Measurements from ENCODE around the gene TMEM234. TPM values are rescaled to one million over a fixed set of nuclear protein-coding genes. Genes with fewer than 3 reads are reported as not detected.
A peak's percentile ranks its signal among the peaks of the same experiment; 100 is the strongest.

Gene TMEM234
- total RNA-seq, 2 experiments from 2014 or later, result 11.7 to 12.3 TPM

DNA sequence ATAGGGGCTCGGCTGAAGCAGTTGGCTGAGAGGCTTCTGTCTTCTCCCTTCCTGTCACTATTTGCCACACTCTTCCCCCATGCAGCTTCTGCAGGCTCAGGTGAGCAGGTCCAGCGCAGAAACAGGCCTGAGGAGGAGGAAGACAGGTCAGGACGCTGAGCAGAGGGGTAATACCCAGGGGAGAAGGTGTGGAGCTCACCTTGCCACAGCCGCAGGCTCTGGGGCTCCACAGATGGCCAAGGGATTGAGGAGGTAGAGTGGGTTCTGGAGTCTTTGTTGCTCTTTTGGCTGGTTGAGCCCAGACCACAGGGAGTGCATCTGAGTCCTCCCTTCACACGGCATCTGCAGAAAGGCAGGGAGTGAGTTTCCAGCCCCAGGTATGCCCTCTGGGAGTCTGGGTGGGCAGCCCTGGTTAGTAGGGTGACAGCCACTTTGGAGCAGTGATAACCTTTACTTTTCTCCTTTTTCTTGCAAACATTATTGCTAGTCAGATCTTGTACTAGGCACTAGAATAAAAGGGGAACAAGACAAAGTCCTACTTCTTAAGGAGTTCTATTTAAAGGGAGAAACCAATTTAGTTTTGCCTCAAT is 9.8 kb upstream of the TMEM234 start:
- no peaks in the 10 kb centered on the region for H3K27me3 Mint-ChIP-seq
- no peak for ATAC-seq
- H3K4me3 Mint-ChIP-seq, result no peak overlapping the region
- no peaks in the 10 kb centered on the region for H3K9me3 Mint-ChIP-seq (ENCODE audit: low read depth)
- CTCF ChIA-PET, result interaction anchor here (0.9 to 1.8 kb wide), 3 partner anchors 9 to 19 kb away, joined by 3 to 5 read pairs (median 3); partner anchors contain the start of gene LCK
- no peaks in the 10 kb centered on the region for H3K4me1 Mint-ChIP-seq
- peaks cover 23% of the 10 kb centered on the region for H3K36me3 Mint-ChIP-seq
- no peak for DNase-seq
- no peak overlapping the region for H3K27ac Mint-ChIP-seq

DNA sequence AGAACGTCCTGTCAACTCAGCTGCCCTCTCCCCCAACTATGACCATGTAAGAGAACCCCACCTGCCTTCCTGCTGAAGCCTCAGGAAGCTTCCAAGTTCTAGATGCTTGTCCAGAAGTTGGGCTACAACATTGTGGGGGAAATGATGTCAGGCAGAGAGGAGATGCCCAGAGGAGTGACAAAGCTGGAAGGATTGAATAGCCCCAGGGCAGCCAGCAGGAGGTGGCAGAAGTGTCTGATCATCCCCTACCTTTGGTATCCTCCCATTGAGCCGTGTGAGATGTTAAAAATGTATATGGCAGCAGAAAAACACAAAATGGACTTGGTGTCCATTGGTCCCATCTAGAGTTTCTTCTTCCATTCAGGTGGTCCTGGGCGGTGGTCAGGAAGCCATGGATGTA is 6.6 kb upstream of the TMEM234 start:
- CTCF ChIA-PET, result interaction anchor here (0.9 to 1.9 kb wide), 3 partner anchors 10 to 21 kb away, joined by 3 to 10 read pairs (median 5); no protein-coding TSS in a partner anchor
- H3K36me3 Mint-ChIP-seq, result peaks cover 38% of the 10 kb centered on the region
- H3K27me3 Mint-ChIP-seq, result no peaks in the 10 kb centered on the region
- DNase-seq (no peak), ATAC-seq (no peak)
- no peaks in the 10 kb centered on the region for H3K9me3 Mint-ChIP-seq (ENCODE audit: low read depth)
- H3K4me3 Mint-ChIP-seq, result no peak overlapping the region
- peaks cover 7% of the 10 kb centered on the region for H3K4me1 Mint-ChIP-seq
- no peak overlapping the region for H3K27ac Mint-ChIP-seq

DNA sequence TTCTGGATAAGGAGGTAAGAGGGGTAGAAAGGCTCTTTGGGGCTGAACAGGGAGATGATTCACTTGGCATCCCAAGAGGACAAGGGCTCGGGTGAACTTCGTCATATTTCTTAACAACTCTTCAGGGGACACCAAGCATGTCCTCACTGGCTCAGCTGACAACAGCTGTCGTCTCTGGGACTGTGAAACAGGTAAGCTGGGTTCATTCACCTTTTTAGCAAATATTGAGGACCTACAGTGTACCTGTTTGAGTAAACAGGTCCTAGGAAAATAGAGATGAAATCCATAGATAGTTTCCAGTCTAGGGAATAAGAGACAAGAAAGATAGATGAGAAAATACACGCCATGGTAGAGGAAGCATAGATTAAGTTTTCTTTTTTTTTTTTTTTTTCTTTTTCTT is 2.1 kb upstream of the TMEM234 start:
- peak overlapping the region; percentile 9 for H3K4me3 Mint-ChIP-seq
- no peaks in the 10 kb centered on the region for H3K9me3 Mint-ChIP-seq (ENCODE audit: low read depth)
- peak overlapping the region; percentile 9 for H3K27ac Mint-ChIP-seq
- peaks cover 36% of the 10 kb centered on the region for H3K36me3 Mint-ChIP-seq
- CTCF ChIA-PET, result interaction anchor here (0.9 to 1.8 kb wide), 5 partner anchors 9 to 67 kb away, joined by 3 to 14 read pairs (median 4); partner anchors contain the start of genes FAM167B and HDAC1
- DNase-seq, result no peak
- no peak for ATAC-seq
- H3K4me1 Mint-ChIP-seq, result peaks cover 33% of the 10 kb centered on the region
- no peaks in the 10 kb centered on the region for H3K27me3 Mint-ChIP-seq

DNA sequence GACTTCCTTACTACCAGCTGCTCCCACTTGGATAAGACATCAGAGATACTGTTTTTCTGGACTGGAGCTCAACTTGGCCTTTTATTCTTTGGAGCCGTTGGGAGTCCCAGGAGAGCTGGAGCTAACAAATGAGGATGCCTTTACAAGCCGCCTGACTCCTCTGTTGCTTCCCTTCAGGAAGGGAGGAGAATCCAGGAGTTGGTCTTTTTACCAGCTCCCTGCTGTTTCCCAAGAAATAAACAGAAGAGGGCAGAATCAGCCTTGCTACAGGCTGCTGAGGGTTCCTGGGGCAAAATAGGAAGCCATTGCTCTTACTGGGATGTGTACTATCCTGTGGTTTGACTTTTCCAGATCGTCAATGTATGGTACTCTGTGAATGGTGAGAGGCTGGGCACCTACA is 1.5 kb upstream of the TMEM234 start:
- Mint-ChIP-seq H3K27me3 (no peaks in the 10 kb centered on the region), H3K9me3 (ENCODE audit: low read depth) (no peaks in the 10 kb centered on the region), H3K4me3 (peak overlapping the region; percentile 97), H3K27ac (peak overlapping the region; percentile 97), H3K36me3 (peaks cover 31% of the 10 kb centered on the region), H3K4me1 (peaks cover 33% of the 10 kb centered on the region)
- CTCF ChIA-PET, result interaction anchor here (0.7 to 1.8 kb wide), 5 partner anchors 8 to 158 kb away, joined by 3 to 14 read pairs (median 4); partner anchors contain the start of gene HDAC1
- DNase-seq, result no peak
- no peak for ATAC-seq

DNA sequence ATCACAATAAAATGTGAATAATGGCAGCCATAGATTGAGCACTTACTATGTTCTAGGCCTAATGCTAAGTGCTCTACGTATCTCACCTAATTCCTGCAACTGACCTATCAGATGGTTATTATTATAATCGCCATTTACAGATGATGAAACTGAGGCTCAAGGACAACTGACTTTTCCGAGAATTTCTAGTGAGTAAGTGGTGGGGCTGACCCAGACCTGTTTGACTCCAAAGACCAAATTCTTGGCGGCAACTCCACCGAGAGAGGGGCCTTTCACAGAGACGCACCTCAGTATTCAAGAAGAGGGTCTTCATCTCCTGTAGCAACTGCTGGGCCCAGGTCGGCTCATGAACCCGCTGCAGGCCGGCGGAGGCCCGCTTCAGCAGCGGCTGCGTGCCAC is 573 bp downstream of the TMEM234 start:
- H3K4me3 Mint-ChIP-seq, result peak overlapping the region; percentile 97
- CTCF ChIA-PET, result interaction anchor here (1.8 kb wide), 1 partner anchor 16 kb away, joined by 5 read pairs; the partner anchor contains the start of gene IQCC
- ATAC-seq, result no peak

DNA sequence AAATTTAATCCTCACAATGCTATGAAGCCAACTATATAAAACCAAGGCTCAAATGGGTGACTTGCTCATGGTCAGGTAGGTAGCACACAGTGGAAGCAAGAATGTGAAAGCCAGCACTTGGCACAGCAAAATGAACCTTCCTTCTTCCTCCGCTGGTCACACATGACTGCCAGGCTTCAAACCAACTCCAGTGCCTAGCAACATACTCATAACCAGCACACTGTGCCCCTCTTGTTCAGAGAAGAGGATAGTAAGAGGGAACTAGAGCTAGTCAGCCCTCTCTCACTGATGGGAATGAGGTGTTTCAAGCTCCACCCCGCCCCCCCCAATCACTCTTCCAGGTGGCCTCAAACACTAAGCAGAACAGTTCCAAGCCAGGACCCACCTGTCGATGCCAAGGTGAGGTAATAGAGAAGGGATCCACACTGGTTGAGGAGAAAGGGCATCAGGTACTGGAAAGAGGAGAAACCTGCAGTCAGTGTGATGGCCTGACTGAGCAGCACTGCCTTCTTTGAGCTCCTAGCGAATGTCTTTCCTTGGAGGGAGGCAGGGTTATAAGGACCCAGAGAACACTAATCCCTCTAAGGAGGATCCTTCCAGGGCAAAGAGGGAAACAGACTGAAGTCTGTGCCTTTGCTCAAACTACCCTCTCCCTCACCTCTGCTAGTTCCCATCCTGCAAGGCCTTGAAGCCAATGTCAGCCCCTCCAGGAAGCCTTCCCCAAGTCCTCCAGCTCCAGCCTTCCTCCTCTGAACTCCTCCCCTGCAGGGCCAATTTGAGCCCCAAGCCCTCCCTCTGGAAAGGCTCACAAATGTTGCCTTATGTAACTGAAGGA is 1.2 kb downstream of the TMEM234 start:
- Mint-ChIP-seq H3K4me3 (peak overlapping the region; percentile 97), H3K27ac (peak overlapping the region; percentile 97), H3K4me1 (peaks cover 36% of the 10 kb centered on the region), H3K9me3 (ENCODE audit: low read depth) (no peaks in the 10 kb centered on the region), H3K27me3 (no peaks in the 10 kb centered on the region), H3K36me3 (peaks cover 12% of the 10 kb centered on the region)
- ATAC-seq (no peak), DNase-seq (no peak)
- CTCF ChIA-PET, result interaction anchor here (0.9 to 1.8 kb wide), 4 partner anchors 15 to 70 kb away, joined by 3 to 5 read pairs (median 3); partner anchors contain the start of gene IQCC

More for the DNA sequence above, 573 bp downstream of the TMEM234 start:
- no peak for DNase-seq
- Mint-ChIP-seq H3K9me3 (ENCODE audit: low read depth) (no peaks in the 10 kb centered on the region), H3K36me3 (peaks cover 16% of the 10 kb centered on the region), H3K27ac (peak overlapping the region; percentile 97), H3K4me1 (peaks cover 33% of the 10 kb centered on the region), H3K27me3 (no peaks in the 10 kb centered on the region)

DNA sequence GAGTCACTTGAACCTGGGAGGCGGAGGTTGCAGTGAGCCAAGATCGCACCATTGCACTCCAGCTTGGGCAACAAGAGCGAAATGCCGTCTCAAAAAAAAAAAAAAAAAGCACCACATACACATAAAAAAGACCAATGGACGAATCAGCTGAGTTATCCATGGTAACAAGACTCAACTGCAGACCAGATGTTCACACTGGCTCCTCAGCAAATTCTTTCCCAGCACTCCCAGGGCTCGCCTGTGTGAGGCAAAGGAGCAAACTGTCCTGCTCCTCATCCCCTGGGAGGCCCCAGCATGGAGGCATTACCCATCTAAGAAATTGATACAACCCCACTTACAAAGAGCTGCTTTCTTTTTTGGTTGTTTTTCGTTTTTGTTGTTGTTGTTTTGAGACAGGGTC is 3.1 kb downstream of the TMEM234 start:
- peaks cover 32% of the 10 kb centered on the region for H3K4me1 Mint-ChIP-seq
- no peak overlapping the region for H3K4me3 Mint-ChIP-seq
- no peaks in the 10 kb centered on the region for H3K9me3 Mint-ChIP-seq (ENCODE audit: low read depth)
- no peak overlapping the region for H3K27ac Mint-ChIP-seq
- no peaks in the 10 kb centered on the region for H3K27me3 Mint-ChIP-seq
- no peak for DNase-seq
- peaks cover 2% of the 10 kb centered on the region for H3K36me3 Mint-ChIP-seq
- CTCF ChIA-PET, result interaction anchor here (0.7 to 2.1 kb wide), 4 partner anchors 9 to 40 kb away, joined by 3 to 8 read pairs (median 3); no protein-coding TSS in a partner anchor
- ATAC-seq, result no peak

DNA sequence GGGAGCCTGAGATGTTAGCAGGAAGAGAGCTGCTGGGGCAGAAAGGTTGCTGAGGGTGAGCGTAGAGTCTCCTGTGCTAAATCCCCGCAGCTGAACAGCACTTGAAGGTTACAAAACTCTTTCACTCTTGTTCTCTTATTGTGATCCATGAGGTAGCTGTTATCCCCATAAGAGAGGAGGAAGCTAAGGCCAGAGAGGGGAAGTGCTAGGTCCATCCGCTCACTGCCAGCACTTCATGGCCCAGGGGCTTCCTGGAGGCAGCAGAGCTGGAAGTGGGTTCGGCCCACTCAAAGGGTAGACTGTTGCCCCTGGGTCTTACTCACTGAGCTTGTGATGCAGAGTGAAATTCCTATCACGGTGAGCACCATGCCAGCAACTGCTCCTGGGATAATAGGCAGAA is 5.6 kb downstream of the TMEM234 start:
- CTCF ChIA-PET, result interaction anchor here (0.8 to 4.4 kb wide), 24 partner anchors 7 to 218 kb away, joined by 3 to 99 read pairs (median 8); partner anchors contain the start of genes CCDC28B, FAM167B, HDAC1 and IQCC
- H3K36me3 Mint-ChIP-seq, result no peaks in the 10 kb centered on the region
- peak overlapping the region; percentile 51 for H3K27ac Mint-ChIP-seq
- no peaks in the 10 kb centered on the region for H3K27me3 Mint-ChIP-seq
- ATAC-seq (no peak), DNase-seq (no peak)
- peaks cover 17% of the 10 kb centered on the region for H3K4me1 Mint-ChIP-seq
- H3K4me3 Mint-ChIP-seq, result no peak overlapping the region
- H3K9me3 Mint-ChIP-seq (ENCODE audit: low read depth), result no peaks in the 10 kb centered on the region

DNA sequence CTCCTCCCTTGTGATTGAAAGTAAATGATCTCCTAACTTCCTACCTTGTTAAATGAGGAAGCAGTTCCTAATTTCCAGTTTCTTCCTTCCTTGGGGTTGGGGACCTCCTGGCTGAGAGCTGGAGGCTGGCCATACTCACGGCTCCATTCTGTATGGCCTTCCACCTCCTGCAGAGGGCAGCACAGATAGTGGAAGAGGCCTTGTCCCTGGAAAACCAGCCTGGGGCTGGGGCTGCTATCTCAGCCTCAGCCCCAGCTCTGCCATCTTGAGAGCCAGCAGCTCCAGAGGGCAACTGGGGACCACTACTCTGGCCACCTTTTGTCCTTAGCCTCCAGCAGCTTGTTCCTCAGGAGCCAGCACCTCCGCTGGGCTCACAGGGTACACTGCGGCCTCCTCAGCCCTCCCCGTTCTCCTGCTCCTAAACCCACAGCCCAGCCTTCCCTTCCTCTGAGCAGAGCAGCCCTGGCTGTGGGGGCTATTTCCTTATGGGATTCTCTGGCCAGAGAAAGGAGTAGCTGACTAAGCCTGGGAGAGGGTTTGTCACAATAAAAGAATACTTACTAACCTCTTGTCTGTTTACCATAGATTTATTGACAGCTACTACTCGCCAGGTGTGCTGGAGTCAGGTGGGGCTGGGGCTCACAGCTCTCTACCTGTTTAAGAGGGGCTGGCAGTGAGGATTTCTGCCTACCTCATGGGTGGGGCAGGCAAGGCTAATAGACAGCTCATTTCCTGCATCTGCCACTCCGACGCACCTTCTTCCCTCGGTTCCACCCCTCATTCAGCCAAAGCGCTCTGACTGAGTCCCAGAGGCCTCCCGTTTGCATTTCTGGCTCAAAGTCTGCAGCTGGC is 6.3 kb downstream of the TMEM234 start:
- DNase-seq, result peak; percentile 71
- Mint-ChIP-seq H3K27ac (peak overlapping the region; percentile 51), H3K4me3 (no peak overlapping the region), H3K27me3 (no peaks in the 10 kb centered on the region), H3K36me3 (no peaks in the 10 kb centered on the region), H3K4me1 (peaks cover 10% of the 10 kb centered on the region), H3K9me3 (ENCODE audit: low read depth) (no peaks in the 10 kb centered on the region)
- ATAC-seq, result peak; percentile 92
- CTCF ChIA-PET, result interaction anchor here (0.6 to 4.4 kb wide), 40 partner anchors 8 to 217 kb away, joined by 3 to 99 read pairs (median 5); partner anchors contain the start of genes BSDC1, CCDC28B, FAM167B and HDAC1

DNA sequence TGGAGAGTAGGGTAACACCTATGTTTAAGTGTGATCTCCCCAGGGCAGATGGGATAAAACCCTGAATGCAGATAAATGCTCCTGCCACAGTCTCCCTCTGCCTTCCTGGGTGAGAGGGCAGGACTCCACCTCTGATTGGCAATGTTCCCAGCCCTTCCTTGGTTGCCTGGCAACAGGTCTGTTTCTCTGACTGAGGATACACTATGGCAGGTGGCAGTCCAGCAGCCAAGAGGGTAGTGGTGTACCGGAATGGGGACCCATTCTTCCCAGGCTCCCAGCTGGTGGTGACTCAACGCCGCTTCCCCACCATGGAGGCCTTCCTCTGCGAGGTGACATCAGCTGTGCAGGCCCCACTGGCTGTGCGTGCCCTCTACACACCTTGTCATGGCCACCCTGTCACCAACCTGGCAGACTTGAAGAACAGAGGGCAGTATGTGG is 13.2 kb downstream of the TMEM234 start, which contains the start of gene DCDC2B:
Gene DCDC2B (plus strand): TSS at position 199 of the 438 bp plus-strand sequence. CDS start 5 bp downstream, at position 204.
- H3K27ac Mint-ChIP-seq, result no peak within 1 kb of the TSS

DNA sequence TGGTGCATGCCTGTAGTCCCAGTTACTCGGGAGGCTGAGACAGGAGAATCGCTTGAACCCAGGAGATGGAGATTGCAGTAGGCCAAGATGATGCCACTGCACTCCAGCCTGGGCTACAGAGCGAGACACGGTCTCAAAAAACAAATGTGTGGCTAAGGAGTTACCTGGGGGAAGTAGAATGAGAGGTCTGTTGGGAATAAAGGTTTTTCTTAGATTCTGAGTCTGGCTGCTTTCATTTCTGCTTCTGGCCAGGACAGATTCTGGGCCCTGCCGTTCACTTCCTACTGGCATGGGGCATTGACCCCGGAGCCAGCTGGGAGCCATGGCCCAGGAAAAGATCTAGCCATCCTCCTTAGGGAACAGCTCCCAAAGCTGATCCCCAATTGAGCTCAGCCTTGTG is 13.7 kb downstream of the TMEM234 start:
- Mint-ChIP-seq H3K9me3 (ENCODE audit: low read depth) (no peaks in the 10 kb centered on the region), H3K27me3 (no peaks in the 10 kb centered on the region), H3K27ac (no peak overlapping the region), H3K4me3 (no peak overlapping the region), H3K36me3 (no peaks in the 10 kb centered on the region), H3K4me1 (peaks cover 15% of the 10 kb centered on the region)
- CTCF ChIA-PET, result interaction anchor here (1.6 kb wide), 1 partner anchor 205 kb away, joined by 3 read pairs; no protein-coding TSS in a partner anchor
- DNase-seq (no peak), ATAC-seq (no peak)

More for the DNA sequence above, 13.2 kb downstream of the TMEM234 start, which contains the start of gene DCDC2B:
- no peaks in the 10 kb centered on the region for H3K9me3 Mint-ChIP-seq (ENCODE audit: low read depth)
- ATAC-seq (no peak), DNase-seq (no peak)
- H3K27me3 Mint-ChIP-seq, result no peaks in the 10 kb centered on the region
- H3K4me3 Mint-ChIP-seq, result no peak within 1 kb of the TSS
- peaks cover 12% of the 10 kb centered on the region for H3K4me1 Mint-ChIP-seq
- CTCF ChIA-PET, result interaction anchor here (1.0 to 1.6 kb wide), 2 partner anchors 142 to 204 kb away, joined by 3 read pairs; no protein-coding TSS in a partner anchor
- H3K36me3 Mint-ChIP-seq, result no peaks in the 10 kb centered on the region

Data from activated CD8-positive, alpha-beta memory T cell treated with anti-CD3 and anti-CD28 coated beads, Interleukin-2, amount 10 ng/mL, durations not matched to agents 7 days and 5 days (primary cell).